ENCODE data around the gene PTPN14. TPM values are rescaled to one million over a fixed set of nuclear protein-coding genes. Genes with fewer than 3 reads are reported as not detected.

PTPN14 gene
- total RNA-seq, 1 experiment from 2014 or later: 88.4 TPM

- H3K27ac Mint-ChIP-seq: no peak overlapping the region
- H3K27me3 Mint-ChIP-seq (ENCODE audit: low read depth): peaks cover 49% of the 10 kb centered on the region
- no peak overlapping the region for H3K4me3 Mint-ChIP-seq
- ChIA-PET POLR2A (no interaction called here), CTCF (interaction anchor here (7.5 kb wide), 1 partner anchor 9 kb away, joined by 182 read pairs; no protein-coding TSS in a partner anchor)
- H3K4me1 Mint-ChIP-seq: peaks cover 55% of the 10 kb centered on the region
- no peak for ATAC-seq
- H3K9me3 Mint-ChIP-seq: no peaks in the 10 kb centered on the region
- DNase-seq (ENCODE audit: low spot score): no peak
- H3K36me3 Mint-ChIP-seq: 0 out of 2 replicates have a peak, but pooled peaks cover 4% of the 10 kb centered on the region
- TF ChIP-seq HMGXB4 (CRISPR knock-in tag; IDR thresholded peaks at IDR 0.05) (no peak), CDX4 (CRISPR knock-in tag; IDR thresholded peaks at IDR 0.05; ENCODE audit: borderline replicate concordance) (no peak), SMAD4 (CRISPR knock-in tag; IDR thresholded peaks at IDR 0.05) (no peak), IRF1 (CRISPR knock-in tag; IDR thresholded peaks at IDR 0.05) (no peak), RORB (CRISPR knock-in tag; IDR thresholded peaks at IDR 0.05) (no peak)
Observed at GRCh38 chr1:214319938-214320337, 231.5 kb downstream of the PTPN14 start.

- CTCF ChIA-PET: interaction anchor here (1.0 to 7.5 kb wide), 8 partner anchors 10 to 1205 kb away, joined by 3 to 182 read pairs (median 10); partner anchors contain the start of gene SMYD2
- no peak overlapping the region for H3K4me3 Mint-ChIP-seq
- TF ChIP-seq GTF2I (CRISPR knock-in tag; conservative IDR thresholded peaks at IDR 0.05) (no peak), MAX (CRISPR knock-in tag; IDR thresholded peaks at IDR 0.05) (no peak), ZNF396 (CRISPR knock-in tag; IDR thresholded peaks at IDR 0.05; ENCODE audit: borderline replicate concordance) (no peak), ZBTB21 (CRISPR knock-in tag; IDR thresholded peaks at IDR 0.05; ENCODE audit: borderline replicate concordance) (no peak), ZNF219 (CRISPR knock-in tag; IDR thresholded peaks at IDR 0.05; ENCODE audit: borderline replicate concordance) (no peak), RORB (CRISPR knock-in tag; IDR thresholded peaks at IDR 0.05) (no peak), ZNF317 (CRISPR knock-in tag; IDR thresholded peaks at IDR 0.05; ENCODE audit: borderline replicate concordance, low read depth) (no peak), NFATC4 (CRISPR knock-in tag; IDR thresholded peaks at IDR 0.05) (no peak), ARID4B (CRISPR knock-in tag; IDR thresholded peaks at IDR 0.05; ENCODE audit: borderline replicate concordance) (no peak), E2F4 (CRISPR knock-in tag; IDR thresholded peaks at IDR 0.05; ENCODE audit: borderline replicate concordance, low read depth) (no peak), CREM (CRISPR knock-in tag; IDR thresholded peaks at IDR 0.05) (no peak), GRHL2 (CRISPR knock-in tag; IDR thresholded peaks at IDR 0.05; ENCODE audit: insufficient replicate concordance, severe bottlenecking) (no peak), USF1 (CRISPR knock-in tag; IDR thresholded peaks at IDR 0.05) (no peak), AR (CRISPR knock-in tag; IDR thresholded peaks at IDR 0.05) (no peak)
Observed at GRCh38 chr1:214318956-214319736, 232.3 kb downstream of the PTPN14 start.

More at GRCh38 chr1:214318956-214319736, 232.3 kb downstream of the PTPN14 start:
- no peaks in the 10 kb centered on the region for H3K9me3 Mint-ChIP-seq
- DNase-seq (ENCODE audit: low spot score) (no peak), ATAC-seq (no peak)
- peaks cover 55% of the 10 kb centered on the region for H3K4me1 Mint-ChIP-seq
- H3K27me3 Mint-ChIP-seq (ENCODE audit: low read depth): peaks cover 57% of the 10 kb centered on the region
- H3K36me3 Mint-ChIP-seq: peaks cover 4% of the 10 kb centered on the region; the same call in 1 of the 2 replicates
- POLR2A ChIA-PET: no interaction called here
- H3K27ac Mint-ChIP-seq: no peak overlapping the region
